NCI-H510A (cell line): ENCODE measurements around the gene RCAN2.

Source experiments
- DNase-seq: peaks from one replicate; lab custom pipeline; 2025; lab: John Stamatoyannopoulos, UW

RCAN2 gene

GRCh38 chr6:46291275-46291633 lies 200.0 kb downstream of the RCAN2 start:
- DNase-seq, result no peak

GRCh38 chr6:46290421-46291274 lies 200.6 kb downstream of the RCAN2 start:
- DNase-seq, result no peak

- no peak for DNase-seq
These were observed 201.4 kb downstream of the RCAN2 start for GRCh38 chr6:46289898-46290297.

DNA sequence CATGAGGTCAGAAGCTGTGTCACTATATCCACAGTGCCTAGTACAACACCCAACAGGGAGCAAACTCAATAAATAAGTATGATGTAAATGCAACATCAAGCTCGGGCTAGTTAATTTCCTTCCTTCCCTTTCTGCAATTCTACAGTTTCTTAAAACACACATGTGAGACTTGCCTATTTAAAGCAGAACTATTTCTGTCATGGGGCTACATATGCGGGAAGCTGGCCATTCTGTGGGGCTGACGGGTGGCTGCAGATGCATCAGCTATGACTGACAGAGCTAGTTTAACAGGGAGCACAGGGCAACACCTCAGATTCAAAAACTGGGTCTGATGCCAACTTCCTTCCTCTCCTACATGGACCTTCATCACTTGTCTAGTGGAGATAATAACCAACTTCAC lies 202.4 kb downstream of the RCAN2 start:
- DNase-seq, result no peak

DNA sequence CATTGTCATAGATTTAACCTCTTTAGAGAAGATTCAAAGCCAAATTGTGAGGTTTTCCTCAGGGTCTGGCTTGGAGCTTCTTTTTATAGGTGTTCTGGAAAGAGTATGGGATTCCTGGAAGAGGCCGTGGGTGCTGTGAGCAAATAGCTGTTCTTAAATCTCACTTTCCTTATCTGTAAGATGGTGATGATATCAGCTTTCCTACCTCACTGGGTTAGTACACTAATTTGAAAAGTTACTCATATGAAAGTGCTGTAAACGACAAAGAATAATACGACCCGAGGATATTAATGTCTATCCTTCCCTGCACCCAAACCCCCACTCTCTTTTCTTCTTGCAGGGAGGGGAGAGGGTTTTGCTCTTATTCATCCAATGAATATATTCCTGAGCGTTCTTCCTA lies 203.6 kb downstream of the RCAN2 start:
- no peak for DNase-seq

- no peak for DNase-seq
These were observed 204.2 kb downstream of the RCAN2 start for GRCh38 chr6:46287043-46287442.

DNA sequence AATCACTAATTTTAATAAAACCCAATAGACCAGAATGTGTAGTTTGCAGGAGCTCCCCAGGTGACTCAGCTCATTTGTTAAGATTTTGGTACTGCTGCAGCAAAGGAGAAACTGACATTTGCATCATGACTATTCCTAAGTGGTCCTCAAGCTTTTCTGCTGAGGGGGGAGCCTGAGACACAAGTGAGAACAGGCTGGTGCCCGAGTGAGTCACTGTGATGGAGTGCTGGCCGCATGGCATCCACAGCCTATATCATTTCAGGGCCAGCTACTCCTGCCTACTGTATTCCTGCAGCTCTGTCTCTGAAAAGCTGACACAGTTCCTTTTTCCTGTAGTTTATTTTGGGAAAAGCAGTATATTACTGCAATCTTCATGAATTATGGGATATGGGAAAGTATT lies 206.8 kb downstream of the RCAN2 start:
- no peak for DNase-seq

DNA sequence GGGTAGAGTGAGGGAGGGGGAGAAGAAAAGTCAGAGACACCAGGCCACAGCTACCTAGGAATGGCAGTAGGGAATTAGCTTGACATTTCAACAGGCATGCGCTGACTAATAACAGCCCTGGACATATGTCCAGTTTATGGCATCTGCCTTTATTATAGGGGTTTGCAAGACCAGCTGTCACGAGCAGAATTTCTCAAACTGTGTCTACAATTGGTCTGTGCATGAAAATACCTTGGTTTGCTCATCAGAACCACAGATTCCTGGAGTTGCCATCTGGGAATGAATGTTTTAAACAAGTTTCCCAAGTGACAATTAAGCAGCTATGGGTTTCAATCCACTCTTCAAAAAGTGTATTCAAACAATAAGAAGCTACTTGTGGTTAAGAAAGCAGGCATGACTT lies 210.1 kb downstream of the RCAN2 start:
- no peak for DNase-seq

DNA sequence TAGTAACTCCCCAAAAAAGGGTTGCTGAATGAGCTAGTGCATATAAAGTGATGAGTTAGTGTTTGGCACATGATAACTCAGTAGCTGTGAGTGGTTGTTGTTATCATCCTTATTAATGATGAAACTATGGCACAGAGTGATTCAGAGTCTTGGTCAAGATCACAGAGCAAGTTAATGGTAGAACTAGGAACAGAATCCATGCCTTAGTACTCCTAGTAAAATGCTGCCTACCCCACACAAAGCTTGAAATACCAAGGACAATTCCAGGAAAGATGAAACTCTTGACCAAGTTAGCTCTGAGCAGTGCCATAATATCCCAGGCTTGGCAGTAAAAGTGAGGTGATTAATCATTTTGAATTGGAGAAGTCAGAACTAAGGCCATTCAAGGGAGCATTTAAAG lies 211.4 kb downstream of the RCAN2 start:
- DNase-seq, result no peak

GRCh38 chr6:46276576-46277142 lies 214.6 kb downstream of the RCAN2 start:
- DNase-seq, result no peak

DNA sequence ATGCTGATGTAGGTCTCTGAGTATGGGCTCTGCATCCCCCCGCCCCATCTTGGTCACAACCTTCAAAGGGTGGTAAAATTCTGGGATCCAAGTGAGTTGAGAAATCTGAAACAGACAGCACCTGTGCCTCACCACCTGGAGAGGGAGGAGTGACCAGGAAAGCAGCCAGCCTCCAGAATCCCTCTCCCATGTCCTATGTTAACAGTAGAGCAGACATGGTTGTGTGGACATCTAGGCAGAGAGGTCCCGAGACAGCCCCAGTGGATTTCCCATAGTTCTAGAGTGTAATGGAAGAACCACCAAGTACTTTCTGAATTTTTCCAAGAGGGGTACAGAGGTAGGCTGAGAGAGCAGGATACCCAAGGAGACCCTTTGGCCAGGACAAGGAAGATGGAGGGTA lies 216.7 kb downstream of the RCAN2 start:
- DNase-seq, result no peak

DNA sequence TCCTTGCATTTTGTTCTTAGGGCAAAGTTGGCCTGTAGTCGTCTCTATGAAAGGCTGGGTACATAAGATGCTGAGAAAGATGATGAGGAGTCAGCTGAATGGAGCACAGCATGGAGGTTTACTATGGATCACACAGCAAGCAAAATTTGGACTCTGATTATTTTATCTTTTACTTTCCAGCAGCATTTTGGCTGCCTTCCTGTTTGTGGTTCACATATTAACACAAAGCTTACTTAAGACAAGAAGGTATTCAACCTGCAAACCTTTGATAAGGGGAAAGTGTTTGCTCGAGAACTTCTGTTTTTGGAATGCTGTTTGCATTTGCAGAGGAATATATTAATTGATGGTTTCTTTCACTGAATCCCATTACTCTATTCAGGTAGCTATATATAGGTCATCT lies 217.3 kb downstream of the RCAN2 start:
- no peak for DNase-seq

DNA sequence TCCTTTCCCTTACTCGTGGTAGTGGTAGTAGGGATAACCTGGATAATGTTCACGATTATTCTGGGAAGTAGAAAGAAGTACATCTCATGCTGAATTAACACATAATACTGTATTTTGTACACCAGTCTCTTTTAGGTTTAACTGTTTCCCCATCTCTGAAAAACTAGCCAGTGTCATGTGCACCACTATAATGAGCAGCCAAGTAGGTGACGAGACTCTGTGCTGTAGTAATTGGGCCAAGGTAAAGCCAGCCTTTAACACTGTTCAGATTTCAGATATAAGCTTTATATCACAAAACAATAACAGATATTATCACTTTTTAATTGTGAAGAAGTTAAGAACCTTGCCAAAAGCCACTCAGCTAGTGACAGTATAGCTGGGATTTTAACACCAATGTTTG lies 219.5 kb downstream of the RCAN2 start:
- no peak for DNase-seq

GRCh38 chr6:46271107-46271506 lies 220.1 kb downstream of the RCAN2 start:
- DNase-seq, result no peak

- no peak for DNase-seq
These were observed 220.9 kb downstream of the RCAN2 start for GRCh38 chr6:46270336-46270735.

DNA sequence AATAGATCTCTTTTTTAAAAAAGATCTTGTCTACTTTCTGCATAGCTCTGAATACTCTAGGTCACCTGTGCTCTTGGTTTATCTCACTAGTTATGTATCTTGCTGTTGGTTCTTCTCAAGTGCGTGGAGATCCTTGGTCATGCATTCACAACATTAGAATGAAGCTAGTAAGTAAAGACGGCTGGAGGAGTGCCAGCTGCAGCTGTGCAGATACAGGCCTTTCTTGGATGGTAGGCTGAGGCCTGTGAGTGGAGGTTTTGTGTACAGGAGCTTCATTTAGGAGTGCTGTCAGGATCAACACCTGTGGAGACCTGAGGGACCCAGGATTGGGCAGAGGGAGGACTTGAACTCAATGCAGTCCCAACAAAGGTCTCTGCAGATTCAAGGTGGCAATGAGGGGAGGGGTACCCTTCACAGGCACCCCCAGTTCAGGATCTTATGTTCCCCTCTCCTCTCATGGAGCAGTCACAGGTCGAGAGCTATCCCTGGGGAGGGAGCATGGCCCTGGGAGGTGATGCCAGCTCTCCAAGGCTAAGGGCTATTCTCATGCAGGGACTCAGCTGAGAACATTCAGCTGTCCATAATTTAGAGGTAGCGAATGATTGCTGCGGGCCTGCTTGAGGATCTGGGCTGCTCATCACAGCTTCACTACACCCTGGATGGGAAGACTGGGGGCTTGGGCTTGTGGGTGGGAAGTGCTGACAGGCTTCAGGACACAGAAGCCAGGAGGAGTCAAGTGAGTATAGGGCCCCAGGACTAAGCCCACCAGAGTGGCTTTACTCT lies 221.6 kb downstream of the RCAN2 start:
- peak; percentile 17 for DNase-seq

- DNase-seq, result no peak
These were observed 223.7 kb downstream of the RCAN2 start for GRCh38 chr6:46267515-46267914.

DNA sequence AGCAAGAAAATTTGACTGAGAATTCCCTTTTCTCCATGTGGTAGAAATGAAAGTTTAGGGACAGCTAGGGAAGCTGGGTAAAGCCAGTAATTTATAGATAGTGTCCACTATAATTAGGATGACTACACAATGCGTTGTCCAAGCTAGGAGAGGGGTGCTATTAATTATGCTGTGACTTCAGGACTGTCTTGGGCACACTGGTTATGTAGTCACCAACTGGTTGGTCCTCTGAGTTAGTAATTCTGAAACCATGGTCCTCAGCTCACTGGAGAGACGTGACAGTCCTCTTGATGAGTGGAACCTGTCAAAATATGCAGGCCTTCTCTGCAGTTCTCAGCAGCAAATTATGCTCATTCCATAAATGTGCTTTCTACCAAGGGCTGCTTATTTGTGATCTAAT lies 225.9 kb downstream of the RCAN2 start:
- no peak for DNase-seq

DNA sequence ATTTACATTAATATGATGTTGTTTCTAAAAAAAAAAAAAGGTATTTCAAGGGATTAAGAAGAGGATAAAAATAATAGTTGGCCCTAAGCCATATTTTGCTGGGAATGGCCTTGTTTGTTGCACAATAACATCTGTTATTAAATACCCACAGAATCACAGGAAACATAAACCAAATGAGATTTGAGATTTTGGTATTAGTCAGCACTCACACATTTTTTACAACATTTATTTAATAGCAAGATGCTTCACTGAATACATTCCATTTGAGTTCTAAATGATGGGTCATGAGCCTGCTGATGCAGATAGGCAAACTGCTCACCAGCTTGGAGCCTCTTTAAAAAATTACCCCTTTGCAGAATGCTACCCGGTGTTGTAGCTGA lies 227.6 kb downstream of the RCAN2 start:
- DNase-seq, result no peak

- no peak for DNase-seq
These were observed 228.1 kb downstream of the RCAN2 start for GRCh38 chr6:46262928-46263706.

DNA sequence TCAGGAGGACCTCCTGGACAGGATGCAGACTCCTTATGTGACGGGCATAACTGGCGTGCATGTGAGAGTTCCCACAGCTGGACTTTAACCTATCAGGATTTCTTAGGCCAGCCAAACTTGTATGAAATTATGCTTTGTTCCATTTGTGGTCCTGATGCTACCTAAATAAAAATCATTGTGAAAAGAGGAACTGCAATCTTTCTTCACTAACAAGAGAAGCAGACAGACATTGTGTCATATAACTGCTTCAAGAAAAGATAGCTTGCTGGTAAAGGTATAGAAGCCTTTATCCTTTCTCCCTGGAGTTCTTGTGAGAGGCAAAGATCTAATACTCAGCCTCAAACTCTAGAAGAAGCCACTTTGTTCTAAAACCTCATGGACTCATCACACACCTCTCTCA lies 233.0 kb downstream of the RCAN2 start:
- DNase-seq, result no peak

- no peak for DNase-seq
These were observed 235.7 kb downstream of the RCAN2 start for GRCh38 chr6:46255528-46255927.
